Ascending aorta (tissue), 2 donors: ENCODE results near the gene LCNL1. TPM values are rescaled to one million over a fixed set of nuclear protein-coding genes. Genes with fewer than 3 reads are reported as not detected.
A peak's percentile ranks its signal among the peaks of the same experiment; 100 is the strongest.

ENCODE experiments used
- DNase-seq, 2 donors: peaks; one replicate each; pipeline ENCODE4 v3.0.0-alpha.2; 2019; ENCODE audit warnings: low spot score in 2 of 2
- H3K27ac ChIP-seq, 2 donors: fragments of 200-600 bp; sonication (generic); one replicate each; pipeline ENCODE4 v1.5.1; 2016 to 2017; ENCODE audit warnings: mild to moderate bottlenecking in 1 of 2
- H3K27me3 ChIP-seq: fragments of 200-600 bp; sonication (generic); one replicate; pipeline ENCODE4 v1.5.1; 2017
- H3K36me3 ChIP-seq, 2 donors: fragments of 200-600 bp; sonication (generic); one replicate each; pipeline ENCODE4 v1.5.1; 2016
- H3K4me1 ChIP-seq, 2 donors: fragments of 200-600 bp; sonication (generic); one replicate each; pipeline ENCODE4 v1.5.1; 2016 to 2017; ENCODE audit warnings: mild to moderate bottlenecking in 1 of 2
- H3K4me3 ChIP-seq, 2 donors: fragments of 200-600 bp; sonication (generic); one replicate each; pipeline ENCODE4 v1.5.1; 2016 to 2017; ENCODE audit warnings: mild to moderate bottlenecking in 1 of 2
- H3K9me3 ChIP-seq, 2 donors: fragments of 200-600 bp; sonication (generic); one replicate each; pipeline ENCODE4 v1.5.1; 2016
- CTCF ChIP-seq, 3 experiments: fragments of 200-600 bp in 2 of 3; fragments of 450-650 bp in 1 of 3; sonication (generic) in 2 of 3; IDR thresholded peaks; one replicate each; pipeline ENCODE4 v1.5.1; 2016 to 2019; ENCODE audit warnings: antibody characterized with exemption in 3 of 3, mild to moderate bottlenecking in 1 of 3, moderate library complexity in 1 of 3
- intact Hi-C: fragments of 100-400 bp; cut with DNase I; formaldehyde crosslinking; loops from one replicate; pipeline ENCODE4 v1.15.1; 2023
- total RNA-seq: library from RNA; depleted of rRNA; stranded (reverse); fragments of >200 nt; gene quantifications from one replicate; pipeline ENCODE4 v1.1.0, GENCODE V29; 2016

Gene LCNL1
- total RNA-seq, 1 donor from 2014 or later: not detected

- TF ChIP-seq CTCF (IDR thresholded peaks at IDR 0.05): no peak
- H3K4me3 ChIP-seq: peak overlapping the region in 1 of 2 donors; percentile 10
- intact Hi-C loops: no loop called here
- H3K9me3 ChIP-seq: no peaks in the 10 kb centered on the region
- no peak overlapping the region for H3K27ac ChIP-seq
- DNase-seq: no peak
- H3K4me1 ChIP-seq: peaks cover 4 to 14% of the 10 kb centered on the region in 2 donors
- no peaks in the 10 kb centered on the region for H3K36me3 ChIP-seq
- H3K27me3 ChIP-seq: no peaks in the 10 kb centered on the region
Measured at GRCh38 chr9:136965771-136966484, 16.9 kb upstream of the LCNL1 start.

GRCh38 chr9:136968333-136969127, 14.3 kb upstream of the LCNL1 start:
- Histone ChIP-seq H3K27ac (no peak overlapping the region), H3K27me3 (no peaks in the 10 kb centered on the region)
- intact Hi-C loops: no loop called here

GRCh38 chr9:136969150-136969549, 13.6 kb upstream of the LCNL1 start:
- Histone ChIP-seq H3K4me3 (no peak overlapping the region), H3K36me3 (no peaks in the 10 kb centered on the region), H3K27me3 (no peaks in the 10 kb centered on the region), H3K4me1 (no peaks in the 10 kb centered on the region), H3K27ac (no peak overlapping the region), H3K9me3 (no peaks in the 10 kb centered on the region)
- intact Hi-C loops: no loop called here
- no peak for DNase-seq
- no peak for TF ChIP-seq CTCF (IDR thresholded peaks at IDR 0.05)

More at GRCh38 chr9:136968333-136969127, 14.3 kb upstream of the LCNL1 start:
- H3K4me1 ChIP-seq: no peaks in the 10 kb centered on the region
- H3K9me3 ChIP-seq: no peaks in the 10 kb centered on the region
- H3K36me3 ChIP-seq: no peaks in the 10 kb centered on the region
- no peak overlapping the region for H3K4me3 ChIP-seq
- TF ChIP-seq CTCF (IDR thresholded peaks at IDR 0.05): no peak
- DNase-seq: no peak

GRCh38 chr9:136969774-136970173, 13.0 kb upstream of the LCNL1 start:
- H3K9me3 ChIP-seq: no peaks in the 10 kb centered on the region
- H3K27me3 ChIP-seq: no peaks in the 10 kb centered on the region
- DNase-seq: no peak
- TF ChIP-seq CTCF (IDR thresholded peaks at IDR 0.05): no peak
- no peak overlapping the region for H3K4me3 ChIP-seq
- H3K4me1 ChIP-seq: no peaks in the 10 kb centered on the region
- intact Hi-C loops: no loop called here
- no peak overlapping the region for H3K27ac ChIP-seq
- H3K36me3 ChIP-seq: no peaks in the 10 kb centered on the region

- Histone ChIP-seq H3K9me3 (no peaks in the 10 kb centered on the region), H3K4me1 (no peaks in the 10 kb centered on the region), H3K27me3 (no peaks in the 10 kb centered on the region), H3K27ac (no peak overlapping the region), H3K4me3 (no peak overlapping the region), H3K36me3 (no peaks in the 10 kb centered on the region)
- intact Hi-C loops: no loop called here
- TF ChIP-seq CTCF (IDR thresholded peaks at IDR 0.05): no peak
- no peak for DNase-seq
Measured at GRCh38 chr9:136970361-136970760, 12.4 kb upstream of the LCNL1 start.
